PC-9 (cell line): ENCODE measurements around the gene CTDSP2.

ENCODE experiments used
- EZH2 ChIP-seq: fragments of 200-600 bp; sonication (generic); IDR thresholded peaks from 2 replicates; pipeline ENCODE4 v1.8.0; 2017; ENCODE audit warnings: antibody characterized with exemption, low read depth
- TF ChIP-seq, protein P1 (sequence below): fragments of 200-600 bp; sonication (generic); conservative IDR thresholded peaks from 2 replicates; pipeline ENCODE4 v1.6.1; 2017; ENCODE audit warnings: mixed run types, antibody characterized with exemption, mild to moderate bottlenecking, moderate library complexity

DNA sequence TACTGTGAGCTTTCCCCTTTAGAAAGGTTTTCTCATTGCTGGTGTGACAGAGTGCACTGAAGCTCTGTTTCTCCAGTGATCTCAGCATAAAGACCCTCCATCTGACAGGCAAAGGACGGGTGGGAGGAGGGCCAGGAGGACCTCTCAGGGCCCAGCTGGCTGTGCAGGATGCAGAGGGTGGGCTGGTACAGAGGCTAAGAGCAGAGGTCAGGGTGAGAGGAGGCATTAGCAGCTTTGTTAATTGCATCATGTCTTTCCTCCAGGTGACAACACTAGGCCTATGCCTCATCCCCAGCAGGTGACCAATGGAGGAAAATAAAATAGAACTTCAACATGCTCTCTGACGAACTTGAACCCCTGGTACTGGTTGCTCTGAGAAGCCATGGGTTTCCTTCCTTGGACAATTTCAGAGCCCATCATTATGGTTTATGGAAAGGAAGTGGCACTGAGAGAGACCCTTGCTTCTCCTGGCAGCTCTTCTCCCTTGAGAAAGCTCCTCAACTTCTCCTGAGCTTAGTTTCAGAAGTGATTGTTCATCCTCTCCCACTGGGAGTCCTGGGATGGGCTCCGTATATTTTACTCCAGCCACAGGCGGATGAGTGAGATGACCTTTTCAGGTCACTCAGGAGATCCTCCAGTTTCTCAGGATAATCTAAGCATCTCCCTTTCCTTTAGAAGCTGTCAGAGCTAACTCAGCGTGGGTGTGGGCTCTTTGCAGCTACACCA is 49.0 kb upstream of the CTDSP2 start:
- TF ChIP-seq, protein P1, sequence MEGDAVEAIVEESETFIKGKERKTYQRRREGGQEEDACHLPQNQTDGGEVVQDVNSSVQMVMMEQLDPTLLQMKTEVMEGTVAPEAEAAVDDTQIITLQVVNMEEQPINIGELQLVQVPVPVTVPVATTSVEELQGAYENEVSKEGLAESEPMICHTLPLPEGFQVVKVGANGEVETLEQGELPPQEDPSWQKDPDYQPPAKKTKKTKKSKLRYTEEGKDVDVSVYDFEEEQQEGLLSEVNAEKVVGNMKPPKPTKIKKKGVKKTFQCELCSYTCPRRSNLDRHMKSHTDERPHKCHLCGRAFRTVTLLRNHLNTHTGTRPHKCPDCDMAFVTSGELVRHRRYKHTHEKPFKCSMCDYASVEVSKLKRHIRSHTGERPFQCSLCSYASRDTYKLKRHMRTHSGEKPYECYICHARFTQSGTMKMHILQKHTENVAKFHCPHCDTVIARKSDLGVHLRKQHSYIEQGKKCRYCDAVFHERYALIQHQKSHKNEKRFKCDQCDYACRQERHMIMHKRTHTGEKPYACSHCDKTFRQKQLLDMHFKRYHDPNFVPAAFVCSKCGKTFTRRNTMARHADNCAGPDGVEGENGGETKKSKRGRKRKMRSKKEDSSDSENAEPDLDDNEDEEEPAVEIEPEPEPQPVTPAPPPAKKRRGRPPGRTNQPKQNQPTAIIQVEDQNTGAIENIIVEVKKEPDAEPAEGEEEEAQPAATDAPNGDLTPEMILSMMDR = no peak
- no peak for TF ChIP-seq EZH2
